Measurements from ENCODE around the gene APBA1.

Gene APBA1

GRCh38 chr9:69572611-69573010, 99.6 kb downstream of the APBA1 start:
- H3K4me1 ChIP-seq (ENCODE audit: control insufficient read depth, insufficient read depth, low read length): peaks cover 52% of the 10 kb centered on the region
- H3K27me3 ChIP-seq (ENCODE audit: control insufficient read depth, insufficient read depth, low read length): no peaks in the 10 kb centered on the region
- H3K36me3 ChIP-seq (ENCODE audit: insufficient read depth, low read length): no peaks in the 10 kb centered on the region
- no peak overlapping the region for H3K4me3 ChIP-seq (ENCODE audit: low read length)
- H3K4me2 ChIP-seq (ENCODE audit: low read length): no peak overlapping the region
- H3K9me3 ChIP-seq (replicated peaks; ENCODE audit: low read length): no peaks in the 10 kb centered on the region
- no peak overlapping the region for H3K9ac ChIP-seq (ENCODE audit: low read depth, low read length)

- no peaks in the 10 kb centered on the region for H3K36me3 ChIP-seq (ENCODE audit: insufficient read depth, low read length)
- peaks cover 47% of the 10 kb centered on the region for H3K4me1 ChIP-seq (ENCODE audit: control insufficient read depth, insufficient read depth, low read length)
- H3K9ac ChIP-seq (ENCODE audit: low read depth, low read length): no peak overlapping the region
- H3K9me3 ChIP-seq (replicated peaks; ENCODE audit: low read length): no peaks in the 10 kb centered on the region
- H3K4me3 ChIP-seq (ENCODE audit: low read length): no peak overlapping the region
- no peaks in the 10 kb centered on the region for H3K27me3 ChIP-seq (ENCODE audit: control insufficient read depth, insufficient read depth, low read length)
- peak overlapping the region; percentile 54 for H3K4me2 ChIP-seq (ENCODE audit: low read length)
Observed at GRCh38 chr9:69571032-69571431, 101.1 kb downstream of the APBA1 start.

GRCh38 chr9:69569738-69570451, 102.3 kb downstream of the APBA1 start:
- Histone ChIP-seq H3K9ac (ENCODE audit: low read depth, low read length) (no peak overlapping the region), H3K27me3 (ENCODE audit: control insufficient read depth, insufficient read depth, low read length) (no peaks in the 10 kb centered on the region), H3K36me3 (ENCODE audit: insufficient read depth, low read length) (no peaks in the 10 kb centered on the region), H3K9me3 (replicated peaks; ENCODE audit: low read length) (no peaks in the 10 kb centered on the region), H3K4me1 (ENCODE audit: control insufficient read depth, insufficient read depth, low read length) (peaks cover 47% of the 10 kb centered on the region), H3K4me3 (ENCODE audit: low read length) (peak overlapping the region; percentile 5), H3K4me2 (ENCODE audit: low read length) (peak overlapping the region; percentile 59)

GRCh38 chr9:69564557-69564956, 107.6 kb downstream of the APBA1 start:
- no peaks in the 10 kb centered on the region for H3K9me3 ChIP-seq (replicated peaks; ENCODE audit: low read length)

GRCh38 chr9:69559126-69559525, 113.0 kb downstream of the APBA1 start:
- no peaks in the 10 kb centered on the region for H3K9me3 ChIP-seq (replicated peaks; ENCODE audit: low read length)
- no peaks in the 10 kb centered on the region for H3K27me3 ChIP-seq (ENCODE audit: control insufficient read depth, insufficient read depth, low read length)
- H3K9ac ChIP-seq (ENCODE audit: low read depth, low read length): no peak overlapping the region
- H3K36me3 ChIP-seq (ENCODE audit: insufficient read depth, low read length): no peaks in the 10 kb centered on the region
- H3K4me1 ChIP-seq (ENCODE audit: control insufficient read depth, insufficient read depth, low read length): peaks cover 12% of the 10 kb centered on the region
- no peak overlapping the region for H3K4me3 ChIP-seq (ENCODE audit: low read length)
- no peak overlapping the region for H3K4me2 ChIP-seq (ENCODE audit: low read length)

More at GRCh38 chr9:69564557-69564956, 107.6 kb downstream of the APBA1 start:
- Histone ChIP-seq H3K9ac (ENCODE audit: low read depth, low read length) (no peak overlapping the region), H3K36me3 (ENCODE audit: insufficient read depth, low read length) (no peaks in the 10 kb centered on the region), H3K4me3 (ENCODE audit: low read length) (no peak overlapping the region), H3K4me1 (ENCODE audit: control insufficient read depth, insufficient read depth, low read length) (peaks cover 8% of the 10 kb centered on the region), H3K27me3 (ENCODE audit: control insufficient read depth, insufficient read depth, low read length) (no peaks in the 10 kb centered on the region), H3K4me2 (ENCODE audit: low read length) (no peak overlapping the region)

- H3K9me3 ChIP-seq (replicated peaks; ENCODE audit: low read length): no peaks in the 10 kb centered on the region
- H3K4me2 ChIP-seq (ENCODE audit: low read length): no peak overlapping the region
- H3K4me3 ChIP-seq (ENCODE audit: low read length): no peak overlapping the region
- no peaks in the 10 kb centered on the region for H3K27me3 ChIP-seq (ENCODE audit: control insufficient read depth, insufficient read depth, low read length)
- no peaks in the 10 kb centered on the region for H3K36me3 ChIP-seq (ENCODE audit: insufficient read depth, low read length)
- H3K4me1 ChIP-seq (ENCODE audit: control insufficient read depth, insufficient read depth, low read length): peaks cover 12% of the 10 kb centered on the region
- H3K9ac ChIP-seq (ENCODE audit: low read depth, low read length): no peak overlapping the region
Observed at GRCh38 chr9:69556707-69557106, 115.5 kb downstream of the APBA1 start.

GRCh38 chr9:69555802-69556201, 116.4 kb downstream of the APBA1 start:
- Histone ChIP-seq H3K36me3 (ENCODE audit: insufficient read depth, low read length) (no peaks in the 10 kb centered on the region), H3K9me3 (replicated peaks; ENCODE audit: low read length) (no peaks in the 10 kb centered on the region), H3K27me3 (ENCODE audit: control insufficient read depth, insufficient read depth, low read length) (no peaks in the 10 kb centered on the region), H3K9ac (ENCODE audit: low read depth, low read length) (no peak overlapping the region), H3K4me1 (ENCODE audit: control insufficient read depth, insufficient read depth, low read length) (peaks cover 12% of the 10 kb centered on the region), H3K4me3 (ENCODE audit: low read length) (no peak overlapping the region), H3K4me2 (ENCODE audit: low read length) (no peak overlapping the region)

GRCh38 chr9:69554945-69555344, 117.2 kb downstream of the APBA1 start:
- Histone ChIP-seq H3K9me3 (replicated peaks; ENCODE audit: low read length) (no peaks in the 10 kb centered on the region), H3K9ac (ENCODE audit: low read depth, low read length) (no peak overlapping the region), H3K4me1 (ENCODE audit: control insufficient read depth, insufficient read depth, low read length) (peaks cover 12% of the 10 kb centered on the region), H3K27me3 (ENCODE audit: control insufficient read depth, insufficient read depth, low read length) (no peaks in the 10 kb centered on the region), H3K4me3 (ENCODE audit: low read length) (no peak overlapping the region), H3K4me2 (ENCODE audit: low read length) (peak overlapping the region; percentile 19), H3K36me3 (ENCODE audit: insufficient read depth, low read length) (no peaks in the 10 kb centered on the region)

GRCh38 chr9:69549310-69550202, 122.6 kb downstream of the APBA1 start:
- Histone ChIP-seq H3K9me3 (replicated peaks; ENCODE audit: low read length) (no peaks in the 10 kb centered on the region), H3K4me2 (ENCODE audit: low read length) (peak overlapping the region; percentile 10), H3K36me3 (ENCODE audit: insufficient read depth, low read length) (no peaks in the 10 kb centered on the region), H3K4me1 (ENCODE audit: control insufficient read depth, insufficient read depth, low read length) (peaks cover 2% of the 10 kb centered on the region), H3K9ac (ENCODE audit: low read depth, low read length) (no peak overlapping the region), H3K27me3 (ENCODE audit: control insufficient read depth, insufficient read depth, low read length) (no peaks in the 10 kb centered on the region), H3K4me3 (ENCODE audit: low read length) (no peak overlapping the region)

- H3K36me3 ChIP-seq (ENCODE audit: insufficient read depth, low read length): no peaks in the 10 kb centered on the region
- H3K4me3 ChIP-seq (ENCODE audit: low read length): no peak overlapping the region
- no peaks in the 10 kb centered on the region for H3K9me3 ChIP-seq (replicated peaks; ENCODE audit: low read length)
- H3K9ac ChIP-seq (ENCODE audit: low read depth, low read length): no peak overlapping the region
- no peak overlapping the region for H3K4me2 ChIP-seq (ENCODE audit: low read length)
- no peaks in the 10 kb centered on the region for H3K27me3 ChIP-seq (ENCODE audit: control insufficient read depth, insufficient read depth, low read length)
- no peaks in the 10 kb centered on the region for H3K4me1 ChIP-seq (ENCODE audit: control insufficient read depth, insufficient read depth, low read length)
Observed at GRCh38 chr9:69548681-69549080, 123.5 kb downstream of the APBA1 start.

GRCh38 chr9:69546265-69546664, 125.9 kb downstream of the APBA1 start:
- no peaks in the 10 kb centered on the region for H3K27me3 ChIP-seq (ENCODE audit: control insufficient read depth, insufficient read depth, low read length)
- no peak overlapping the region for H3K4me3 ChIP-seq (ENCODE audit: low read length)
- no peaks in the 10 kb centered on the region for H3K9me3 ChIP-seq (replicated peaks; ENCODE audit: low read length)
- H3K4me1 ChIP-seq (ENCODE audit: control insufficient read depth, insufficient read depth, low read length): peaks cover 5% of the 10 kb centered on the region
- H3K4me2 ChIP-seq (ENCODE audit: low read length): no peak overlapping the region
- H3K36me3 ChIP-seq (ENCODE audit: insufficient read depth, low read length): no peaks in the 10 kb centered on the region
- H3K9ac ChIP-seq (ENCODE audit: low read depth, low read length): no peak overlapping the region

Measured in skeletal muscle satellite cell (primary cell).